HepG2 (cell line): Measurements from ENCODE around the gene COX4I2. TPM values are rescaled to one million over a fixed set of nuclear protein-coding genes. Genes with fewer than 3 reads are reported as not detected.

Source experiments
- ATF2 ChIP-seq: sonication (generic); formaldehyde crosslinking; IDR thresholded peaks from 2 replicates; pipeline ENCODE4 v1.4.0; 2020; ENCODE audit warnings: missing genetic modification reagents
- ATF4 ChIP-seq, 2 experiments: fragments of 450-650 bp in 1 of 2; sonication (generic) in 1 of 2; formaldehyde crosslinking; IDR thresholded peaks; 2 replicates each; pipeline versions ENCODE4 v1.5.0 to v1.8.0; 2020 to 2022; ENCODE audit warnings: mild to moderate bottlenecking in 1 of 2, missing genetic modification reagents in 1 of 2
- BATF2 ChIP-seq: sonication (generic); formaldehyde crosslinking; IDR thresholded peaks from 2 replicates; pipeline ENCODE4 v1.8.0; 2022; ENCODE audit warnings: mild to moderate bottlenecking, missing genetic modification reagents, moderate library complexity
- CEBPB ChIP-seq: IDR thresholded peaks from 2 replicates; pipeline ENCODE4 v1.6.1; 2011; ENCODE audit warnings: low read depth, low read length, improper control_type of control experiment, borderline replicate concordance
- DMAP1 ChIP-seq: IDR thresholded peaks from 2 replicates; pipeline ENCODE4 v1.6.1; 2016
- E2F2 ChIP-seq: sonication (generic); formaldehyde crosslinking; IDR thresholded peaks from 2 replicates; pipeline ENCODE4 v1.4.0; 2020; ENCODE audit warnings: missing genetic modification reagents, borderline replicate concordance
- ELF4 ChIP-seq: sonication (generic); formaldehyde crosslinking; IDR thresholded peaks from 2 replicates; pipeline ENCODE4 v1.5.0; 2020; ENCODE audit warnings: missing genetic modification reagents, mild to moderate bottlenecking, moderate library complexity, borderline replicate concordance
- FOXA1 ChIP-seq, 2 experiments: fragments of 450-650 bp in 1 of 2; sonication (generic) in 1 of 2; formaldehyde crosslinking in 1 of 2; IDR thresholded peaks; 2 replicates each; pipeline versions ENCODE4 v1.4.0 to v1.6.1; 2016 to 2020; ENCODE audit warnings: missing genetic modification reagents in 1 of 2
- HOXA9 ChIP-seq: sonication (generic); formaldehyde crosslinking; IDR thresholded peaks from 2 replicates; pipeline ENCODE4 v1.8.1; 2022; ENCODE audit warnings: missing genetic modification reagents, mild to moderate bottlenecking, moderate library complexity, borderline replicate concordance
- MAFF ChIP-seq: IDR thresholded peaks from 2 replicates; pipeline ENCODE4 v1.6.1; 2011; ENCODE audit warnings: low read depth, low read length, improper control_type of control experiment
- MAZ ChIP-seq, 2 experiments: sonication (generic) in 1 of 2; formaldehyde crosslinking in 1 of 2; IDR thresholded peaks; 2 replicates each; pipeline versions ENCODE4 v1.5.0 to v1.6.1; 2012 to 2020; ENCODE audit warnings: low read depth in 2 of 2, mild to moderate bottlenecking in 2 of 2, borderline replicate concordance in 1 of 2, improper control_type of control experiment in 1 of 2, low read length in 1 of 2, missing genetic modification reagents in 1 of 2, moderate library complexity in 1 of 2
- MEIS1 ChIP-seq: sonication (generic); formaldehyde crosslinking; IDR thresholded peaks from 2 replicates; pipeline ENCODE4 v1.9.0; 2021; ENCODE audit warnings: mild to moderate bottlenecking, missing genetic modification reagents, moderate library complexity, borderline replicate concordance
- MZF1 ChIP-seq: sonication (generic); formaldehyde crosslinking; IDR thresholded peaks from 2 replicates; pipeline ENCODE4 v1.8.1; 2023; ENCODE audit warnings: mild to moderate bottlenecking, missing genetic modification reagents, borderline replicate concordance
- PCBP1 ChIP-seq: fragments of 200-400 bp; formaldehyde crosslinking; IDR thresholded peaks from 2 replicates; pipeline ENCODE4 v1.6.1; 2017; ENCODE audit warnings: mild to moderate bottlenecking, low read depth, low read length, borderline replicate concordance
- POLR2G ChIP-seq: fragments of 200-400 bp; formaldehyde crosslinking; IDR thresholded peaks from 2 replicates; pipeline ENCODE4 v1.6.1; 2018; ENCODE audit warnings: mild to moderate bottlenecking, low read depth, low read length, moderate library complexity
- PREB ChIP-seq: sonication (generic); formaldehyde crosslinking; IDR thresholded peaks from 2 replicates; pipeline ENCODE4 v1.4.0; 2020; ENCODE audit warnings: missing genetic modification reagents
- SNAPC2 ChIP-seq: sonication (generic); formaldehyde crosslinking; IDR thresholded peaks from 2 replicates; pipeline ENCODE4 v1.8.1; 2022; ENCODE audit warnings: mild to moderate bottlenecking, missing genetic modification reagents
- ZKSCAN5 ChIP-seq: sonication (generic); formaldehyde crosslinking; IDR thresholded peaks from 2 replicates; pipeline ENCODE4 v1.5.1; 2020; ENCODE audit warnings: mild to moderate bottlenecking, missing genetic modification reagents
- ZMYM3 ChIP-seq: sonication (generic); formaldehyde crosslinking; IDR thresholded peaks from 2 replicates; pipeline ENCODE4 v1.5.1; 2020; ENCODE audit warnings: mild to moderate bottlenecking, missing genetic modification reagents
- ZNF224 ChIP-seq: sonication (generic); formaldehyde crosslinking; IDR thresholded peaks from 2 replicates; pipeline ENCODE4 v1.5.0; 2020; ENCODE audit warnings: mild to moderate bottlenecking, missing genetic modification reagents
- ZNF780A ChIP-seq: sonication (generic); formaldehyde crosslinking; IDR thresholded peaks from 2 replicates; pipeline ENCODE4 v1.8.0; 2022; ENCODE audit warnings: mild to moderate bottlenecking, missing genetic modification reagents, moderate library complexity
- ZNF83 ChIP-seq: sonication (generic); formaldehyde crosslinking; IDR thresholded peaks from 2 replicates; pipeline ENCODE4 v1.4.0; 2020; ENCODE audit warnings: missing genetic modification reagents, mild to moderate bottlenecking, borderline replicate concordance
- polyA plus RNA-seq, 8 experiments: library from polyadenylated mRNA; depleted of rRNA in 3 of 8; stranded (reverse) in 7 of 8; unstranded in 1 of 8; fragments of >200 nt; fragmentation: Illumina TruSeq in 4 of 8; extraction: Trizol in 4 of 8; gene quantifications; 2 replicates each; pipeline versions ENCODE4 v1.2.1 to v1.2.3, GENCODE V29; 2011 to 2016; ENCODE audit warnings: low read depth in 4 of 8, missing spikeins in 1 of 8, mixed read lengths in 1 of 8; ENCODE audit not compliant: insufficient read depth in 1 of 8
- total RNA-seq, 5 experiments: library from RNA; depleted of rRNA; stranded (reverse); fragments of >200 nt; fragmentation: Illumina TruSeq; extraction: Trizol; gene quantifications; 2 replicates each; pipeline ENCODE4 v1.2.3, GENCODE V29; 2016; ENCODE audit warnings: low read depth in 1 of 5

The COX4I2 gene
- total and polyA plus RNA-seq, 2 of the 13 experiments (the other 11 are each of a cell fraction or from before 2014, with no cell fraction given), result 1.1 TPM; not detected in 1

GRCh38 chr20:31605031-31605901, 32.4 kb upstream of the COX4I2 start, which contains the start of gene ID1 (continued):
- TF ChIP-seq ZNF780A (CRISPR knock-in tag) (peak; percentile 98; the same call in 1 of the 2 replicates), CEBPB (0 out of 2 replicates have a peak, but pooled peaks have one; percentile 17), ZNF83 (CRISPR knock-in tag) (peak; percentile 92; the same call in 1 of the 2 replicates), ZNF224 (CRISPR knock-in tag) (peak; percentile 99), SNAPC2 (peak; percentile 96), BATF2 (peak; percentile 96), POLR2G (peak; percentile 99), E2F2 (CRISPR knock-in tag) (no peak), HOXA9 (peak; percentile 94), FOXA1 (IDR thresholded peaks at IDR 0.05) (no peak), FOXA1 (CRISPR knock-in tag; IDR thresholded peaks at IDR 0.05) (peak; percentile 60), ZMYM3 (CRISPR knock-in tag) (peak; percentile 86), ATF4 (CRISPR knock-in tag; IDR thresholded peaks at IDR 0.05) (peak in 1 of 2 experiments; percentile 89; a peak in 2 of 4 replicates), PREB (no peak; the same call in 1 of the 2 replicates), ATF2 (peak; percentile 95), MZF1 (CRISPR knock-in tag) (no peak; the same call in 1 of the 2 replicates), MEIS1 (CRISPR knock-in tag) (0 out of 2 replicates have a peak, but pooled peaks have one; percentile 20), ELF4 (no peak), MAFF (0 out of 2 replicates have a peak, but pooled peaks have one; percentile 22), PCBP1 (no peak), DMAP1 (CRISPR knock-in tag) (0 out of 2 replicates have a peak, but pooled peaks have one; percentile 44), MAZ (IDR thresholded peaks at IDR 0.05; ENCODE audit: borderline replicate concordance, low read depth, low read length) (peak; percentile 95), MAZ (CRISPR knock-in tag; IDR thresholded peaks at IDR 0.05; ENCODE audit: low read depth) (peak; percentile 83; the same call in 1 of the 2 replicates), ZKSCAN5 (CRISPR knock-in tag) (no peak)
